Skeletal muscle cell (primary cell): ENCODE results near the gene TAF9.
"Not testable (repeated sequence)": the region's sequence is repeated elsewhere in the genome, so short reads cannot be mapped to it uniquely, and the experiment has no call there.

ENCODE experiments used
- DNase-seq: peaks from one replicate; pipeline ENCODE4 v3.0.0-alpha.2; 2010; ENCODE audit warnings: low read depth
- H3K4me3 ChIP-seq: 2 replicates; pipeline ENCODE4 v1.5.1; 2011; ENCODE audit warnings: low read depth, mild to moderate bottlenecking, control low read depth, low read length, moderate library complexity

Gene TAF9

GRCh38 chr5:69343083-69343482, 26.2 kb downstream of the TAF9 start:
- no peak for DNase-seq
- no peak overlapping the region for H3K4me3 ChIP-seq

GRCh38 chr5:69341520-69342161, 27.7 kb downstream of the TAF9 start:
- no peak for DNase-seq
- no peak overlapping the region for H3K4me3 ChIP-seq

- H3K4me3 ChIP-seq: no peak overlapping the region
Observed at GRCh38 chr5:69335341-69335935, 33.9 kb downstream of the TAF9 start.

GRCh38 chr5:69334793-69335268, 34.5 kb downstream of the TAF9 start:
- H3K4me3 ChIP-seq: no peak overlapping the region
- DNase-seq: peak; percentile 19

More at GRCh38 chr5:69335341-69335935, 33.9 kb downstream of the TAF9 start:
- no peak for DNase-seq

- DNase-seq: not testable (repeated sequence)
Observed at GRCh38 chr5:69333668-69334315, 35.5 kb downstream of the TAF9 start.

GRCh38 chr5:69331528-69332445, 37.5 kb downstream of the TAF9 start:
- peak overlapping the region; percentile 64 for H3K4me3 ChIP-seq
- DNase-seq: no peak

More at GRCh38 chr5:69333668-69334315, 35.5 kb downstream of the TAF9 start:
- not testable (repeated sequence) for H3K4me3 ChIP-seq

- no peak for DNase-seq
- no peak overlapping the region for H3K4me3 ChIP-seq
Observed at GRCh38 chr5:69329905-69330489, 39.3 kb downstream of the TAF9 start.

- DNase-seq: no peak
- H3K4me3 ChIP-seq: no peak overlapping the region
Observed at GRCh38 chr5:69326365-69326764, 43.0 kb downstream of the TAF9 start.

- no peak overlapping the region for H3K4me3 ChIP-seq
- no peak for DNase-seq
Observed at GRCh38 chr5:69317391-69317790, 51.9 kb downstream of the TAF9 start.

- DNase-seq: no peak
- H3K4me3 ChIP-seq: no peak overlapping the region
Observed at GRCh38 chr5:69315972-69316371, 53.3 kb downstream of the TAF9 start.
